HG02884 (cell line): ENCODE data around the gene HNRNPUL1.
"Not testable (repeated sequence)": the region's sequence is repeated elsewhere in the genome, so short reads cannot be mapped to it uniquely, and the experiment has no call there.

ENCODE experiments used
- ATAC-seq: cut with Tn5 transposase; IDR thresholded peaks from one replicate; pipeline ENCODE4 v1.9.1; 2021; ENCODE audit warnings: mild to moderate bottlenecking, moderate library complexity; ENCODE audit not compliant: unreplicated experiment

The HNRNPUL1 gene

GRCh38 chr19:41324231-41324702, 60.1 kb downstream of the HNRNPUL1 start:
- ATAC-seq, result no peak

- ATAC-seq, result no peak
Measured at GRCh38 chr19:41324921-41325639, 60.9 kb downstream of the HNRNPUL1 start.

DNA sequence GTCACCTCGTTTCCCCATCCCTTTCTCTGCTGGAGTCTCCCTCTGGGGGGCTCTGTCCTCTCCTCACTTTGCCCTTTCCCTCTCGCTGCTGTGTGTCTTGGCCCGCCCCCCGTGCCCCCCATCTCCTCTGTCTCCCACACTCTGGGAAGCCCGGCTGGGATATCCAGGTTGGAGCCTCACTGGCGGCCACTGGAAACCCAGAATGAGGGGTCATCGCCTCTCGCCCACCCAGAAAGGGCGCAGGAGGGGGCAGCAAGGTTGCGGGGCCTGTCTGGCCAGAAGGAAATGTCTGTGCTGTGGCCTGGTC, 61.4 kb downstream of the HNRNPUL1 start:
- no peak for ATAC-seq

- ATAC-seq, result no peak
Measured at GRCh38 chr19:41325947-41326706, 62.0 kb downstream of the HNRNPUL1 start.

- ATAC-seq, result no peak
Measured at GRCh38 chr19:41327076-41327575, 63.0 kb downstream of the HNRNPUL1 start.

- no peak for ATAC-seq
Measured at GRCh38 chr19:41327576-41328156, 63.5 kb downstream of the HNRNPUL1 start.

DNA sequence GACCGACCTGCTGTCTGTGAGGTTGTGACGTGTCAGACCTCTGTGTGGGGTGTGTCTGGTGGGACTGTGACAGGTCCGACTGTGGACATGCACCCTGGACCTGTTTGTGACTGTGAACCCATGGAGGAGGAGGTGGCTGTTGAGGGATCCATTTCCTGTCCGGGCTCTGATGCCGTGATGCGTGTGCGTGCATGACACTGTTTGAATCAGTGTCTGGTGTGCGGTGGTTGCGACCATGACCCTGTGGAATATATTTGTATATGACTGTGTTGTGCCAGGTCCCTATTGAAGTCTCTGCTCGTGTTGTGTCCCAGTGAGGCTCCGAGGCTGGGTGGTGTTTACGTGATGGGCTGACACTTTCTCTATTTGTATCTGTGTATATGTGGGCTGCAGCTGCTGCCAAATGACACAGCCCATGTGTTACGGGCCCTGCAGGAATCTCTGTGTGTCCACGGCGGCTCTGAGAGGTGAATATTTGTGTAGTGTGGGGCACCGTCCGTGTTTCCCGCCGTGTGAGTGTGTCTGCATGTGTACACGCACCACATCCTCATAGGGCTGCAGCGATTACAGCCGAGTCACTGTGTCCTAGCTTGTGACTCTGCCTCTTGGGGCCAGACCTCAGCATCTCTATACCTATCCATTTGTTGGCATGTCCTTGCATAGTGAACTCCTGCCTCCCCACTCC, 64.1 kb downstream of the HNRNPUL1 start:
- ATAC-seq, result no peak

DNA sequence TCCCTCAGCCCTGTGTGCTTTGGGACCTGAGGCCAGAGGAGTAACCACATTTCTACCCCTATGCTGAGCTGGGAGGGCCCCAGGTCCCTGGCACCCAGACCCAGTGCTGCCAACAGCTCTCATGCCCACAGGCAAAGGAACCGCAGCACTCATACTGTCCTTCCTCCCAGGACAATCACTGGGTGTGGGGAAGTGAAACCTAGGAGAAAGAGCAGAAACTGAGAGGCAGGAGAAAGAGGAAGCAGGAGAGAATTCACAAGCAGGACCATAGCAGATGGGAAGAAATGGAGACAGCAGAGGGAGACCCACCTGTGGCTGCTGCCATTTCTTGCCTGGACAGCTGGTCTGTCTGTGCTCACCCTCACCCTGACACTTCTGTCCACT, 64.7 kb downstream of the HNRNPUL1 start:
- ATAC-seq, result no peak

GRCh38 chr19:41330481-41330880, 66.3 kb downstream of the HNRNPUL1 start:
- ATAC-seq, result no peak

- no peak for ATAC-seq
Measured at GRCh38 chr19:41330946-41331678, 66.9 kb downstream of the HNRNPUL1 start.

GRCh38 chr19:41332000-41332399, 67.8 kb downstream of the HNRNPUL1 start:
- ATAC-seq, result no peak

DNA sequence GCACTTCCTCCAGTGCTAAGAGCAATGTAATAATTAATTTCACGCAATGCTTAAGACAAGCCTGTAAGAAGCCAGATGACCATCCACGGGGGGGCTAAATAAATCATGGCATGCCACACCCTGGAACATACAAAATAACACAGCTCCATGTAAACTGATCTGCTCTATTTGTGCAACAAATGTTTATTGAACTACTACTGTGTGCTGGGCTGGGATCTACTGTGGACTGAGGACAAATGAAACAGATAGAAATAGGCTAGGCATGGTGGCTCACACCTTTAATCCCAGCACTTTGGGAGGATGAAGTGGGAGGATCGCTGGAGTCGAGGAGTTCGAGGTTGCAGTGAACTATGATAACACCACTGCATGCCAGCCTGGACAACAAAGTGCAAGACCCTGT, 68.3 kb downstream of the HNRNPUL1 start:
- ATAC-seq, result no peak

- no peak for ATAC-seq
Measured at GRCh38 chr19:41334793-41335192, 70.6 kb downstream of the HNRNPUL1 start.

GRCh38 chr19:41335467-41335866, 71.3 kb downstream of the HNRNPUL1 start:
- ATAC-seq, result no peak

DNA sequence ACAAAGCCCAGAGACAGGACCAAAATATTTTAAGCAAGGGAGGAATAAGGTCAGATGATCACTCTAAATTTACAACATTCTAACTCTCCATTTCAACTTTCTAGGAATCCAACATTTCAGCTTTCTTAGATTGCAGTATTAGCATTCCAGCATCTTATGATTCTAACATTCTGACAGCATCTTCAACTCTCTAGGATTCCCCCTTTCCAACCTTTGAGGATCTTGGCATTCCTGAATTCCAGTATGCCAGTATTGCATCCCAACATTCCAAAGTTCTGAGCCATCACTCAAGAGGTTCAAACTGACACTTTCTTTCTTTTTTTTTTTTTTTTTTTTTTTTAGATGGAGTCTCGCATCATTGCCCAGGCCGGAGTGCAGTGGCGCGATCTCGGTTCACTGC, 75.8 kb downstream of the HNRNPUL1 start:
- ATAC-seq, result no peak

- no peak for ATAC-seq
Measured at GRCh38 chr19:41341669-41342490, 77.7 kb downstream of the HNRNPUL1 start.

GRCh38 chr19:41344162-41344561, 80.0 kb downstream of the HNRNPUL1 start:
- no peak for ATAC-seq

DNA sequence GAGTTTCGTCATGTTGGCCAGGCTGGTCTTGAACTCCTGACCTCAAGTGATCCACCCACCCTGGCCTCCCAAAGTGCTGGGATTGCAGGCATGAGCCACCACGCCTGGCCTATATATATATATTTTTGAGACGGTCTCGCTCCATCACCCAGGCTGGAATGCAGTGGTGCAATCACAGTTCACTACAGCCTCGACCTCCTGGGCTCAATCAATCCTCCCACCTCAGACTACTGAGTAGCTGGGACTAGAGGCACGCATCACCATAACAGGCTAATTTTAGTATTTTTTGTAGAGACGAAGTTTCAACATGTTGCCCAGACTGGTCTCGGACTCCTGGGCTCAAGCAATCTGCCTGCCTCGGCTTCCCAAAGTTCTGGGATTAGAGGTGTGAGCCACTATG, 82.7 kb downstream of the HNRNPUL1 start:
- not testable (repeated sequence) for ATAC-seq

DNA sequence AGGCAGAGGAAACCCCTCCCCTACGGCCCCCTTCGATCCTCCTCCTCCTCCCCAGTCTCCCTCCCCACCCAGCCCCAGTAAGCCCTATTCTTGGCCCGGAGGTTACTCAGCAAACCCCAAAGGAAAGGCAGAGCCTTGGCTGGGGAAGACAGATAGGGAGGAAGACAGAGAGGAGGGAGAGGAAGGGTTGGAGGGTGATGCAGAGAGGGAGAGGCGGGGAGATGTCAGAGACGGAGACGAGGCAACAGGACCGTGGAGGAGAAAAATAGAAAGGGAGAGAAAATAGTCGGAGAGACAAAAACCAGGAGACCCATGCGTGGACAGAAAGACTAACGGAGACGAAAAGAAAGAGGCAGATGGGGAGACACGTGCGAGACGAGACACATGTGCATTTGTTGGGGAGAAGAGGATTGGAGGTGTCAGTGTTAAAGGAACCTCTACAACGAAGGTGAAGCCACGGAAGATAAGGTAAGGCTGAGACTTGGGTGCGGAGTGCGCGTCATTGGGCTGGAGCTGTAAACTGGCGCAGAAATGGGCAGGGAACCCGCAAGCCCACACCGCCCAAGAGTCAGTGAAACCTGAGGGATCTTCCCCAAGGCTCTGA, 86.7 kb downstream of the HNRNPUL1 start:
- ATAC-seq, result no peak
